ENCODE data around the gene MTMR4.

The MTMR4 gene

DNA sequence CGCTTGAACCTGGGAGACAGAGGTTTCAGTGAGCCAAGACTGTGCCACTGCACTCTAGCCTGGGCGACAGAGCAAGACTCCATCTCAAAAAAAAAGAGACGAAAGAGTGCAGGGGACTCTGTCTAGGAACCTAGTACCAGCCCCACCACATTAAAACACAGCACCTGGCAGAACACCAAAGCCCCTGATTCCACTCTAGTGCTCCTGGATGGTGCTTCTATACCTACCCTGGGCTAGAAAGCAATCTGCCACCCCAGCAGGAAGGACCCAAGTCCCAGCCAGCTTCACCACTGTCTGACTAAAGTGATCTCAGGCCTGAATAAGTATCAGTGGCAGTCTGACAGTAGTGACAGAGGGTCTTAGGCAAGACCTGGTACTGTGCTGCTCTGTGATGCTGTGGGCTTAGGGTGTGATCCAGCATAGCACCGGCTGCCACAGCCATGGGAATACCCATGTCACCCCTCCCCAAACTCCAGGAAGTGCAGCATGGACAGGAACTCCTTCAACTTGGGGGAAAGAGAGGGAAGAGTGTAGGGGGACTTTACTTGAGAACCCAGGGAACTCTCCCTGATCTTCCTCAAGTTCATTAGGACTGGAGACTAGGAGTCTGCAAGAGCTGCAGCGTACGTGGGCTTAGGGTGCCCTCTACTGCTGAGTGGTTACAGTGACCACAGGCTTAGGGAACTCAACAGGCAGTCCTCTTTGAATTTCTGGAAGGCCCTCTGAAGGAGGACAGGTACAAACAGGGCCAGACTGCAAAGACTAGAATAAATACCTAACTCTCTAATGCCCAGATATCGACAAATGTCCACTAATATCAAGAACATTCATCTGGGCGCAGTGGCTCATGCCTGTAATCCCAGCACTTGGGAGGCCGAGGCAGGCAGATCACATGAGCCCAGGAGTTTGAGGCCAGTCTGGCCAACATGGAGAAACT lies 67.1 kb downstream of the MTMR4 start:
- Histone ChIP-seq H3K9me3 (replicated peaks; ENCODE audit: low read length) (no peaks in the 10 kb centered on the region), H3K4me2 (ENCODE audit: low read length) (no peak overlapping the region), H3K4me1 (ENCODE audit: control insufficient read depth, insufficient read depth, low read length) (no peaks in the 10 kb centered on the region), H3K4me3 (ENCODE audit: low read length) (no peak overlapping the region), H3K36me3 (ENCODE audit: insufficient read depth, low read length) (no peaks in the 10 kb centered on the region), H3K27me3 (ENCODE audit: control insufficient read depth, insufficient read depth, low read length) (peaks cover 15% of the 10 kb centered on the region), H3K9ac (ENCODE audit: low read depth, low read length) (no peak overlapping the region)

DNA sequence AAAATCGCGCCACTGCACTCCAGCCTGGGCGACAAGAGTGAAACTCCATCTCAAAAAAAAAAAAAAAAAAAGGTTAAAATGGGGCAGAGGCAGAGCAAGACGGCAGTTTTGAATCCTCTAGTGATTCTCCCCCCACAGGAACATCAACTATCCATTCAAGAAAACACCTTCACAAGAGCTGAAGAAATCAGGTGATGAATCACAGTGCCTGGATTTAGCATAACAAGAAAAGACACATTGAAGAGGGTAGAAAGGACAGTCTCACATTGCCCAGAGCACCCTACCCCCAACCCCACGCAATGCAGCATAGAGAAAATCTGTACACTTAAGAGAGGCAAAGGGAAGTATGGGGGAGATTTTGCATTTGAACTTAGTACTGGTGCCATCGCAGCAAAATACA lies 68.4 kb downstream of the MTMR4 start:
- Histone ChIP-seq H3K36me3 (ENCODE audit: insufficient read depth, low read length) (no peaks in the 10 kb centered on the region), H3K27me3 (ENCODE audit: control insufficient read depth, insufficient read depth, low read length) (peaks cover 25% of the 10 kb centered on the region), H3K4me3 (ENCODE audit: low read length) (no peak overlapping the region), H3K4me2 (ENCODE audit: low read length) (no peak overlapping the region), H3K4me1 (ENCODE audit: control insufficient read depth, insufficient read depth, low read length) (no peaks in the 10 kb centered on the region), H3K9ac (ENCODE audit: low read depth, low read length) (no peak overlapping the region), H3K9me3 (replicated peaks; ENCODE audit: low read length) (no peaks in the 10 kb centered on the region)

Measured in skeletal muscle satellite cell (primary cell).